Measurements from ENCODE around the gene C3orf70.

The C3orf70 gene

GRCh38 chr3:185152410-185153170, at the start of gene C3orf70:
Gene C3orf70 (minus strand): TSS chr3:185153060. CDS start chr3:185152823, 237 bp downstream.
- DNase-seq = peak; percentile 67

GRCh38 chr3:185200639-185201038, 47.8 kb upstream of the C3orf70 start:
- DNase-seq = no peak

GRCh38 chr3:185199671-185200070, 46.8 kb upstream of the C3orf70 start:
- DNase-seq = no peak

- no peak for DNase-seq
Measured at GRCh38 chr3:185199206-185199605, 46.3 kb upstream of the C3orf70 start.

GRCh38 chr3:185197068-185197467, 44.2 kb upstream of the C3orf70 start:
- DNase-seq = no peak

- no peak for DNase-seq
Measured at GRCh38 chr3:185195652-185196051, 42.8 kb upstream of the C3orf70 start.

GRCh38 chr3:185188816-185189215, 36.0 kb upstream of the C3orf70 start:
- peak; percentile 55 for DNase-seq

- no peak for DNase-seq
Measured at GRCh38 chr3:185187391-185187790, 34.5 kb upstream of the C3orf70 start.

GRCh38 chr3:185176750-185177359, 24.0 kb upstream of the C3orf70 start:
- peak; percentile 45 for DNase-seq

GRCh38 chr3:185175370-185175987, 22.6 kb upstream of the C3orf70 start:
- peak; percentile 89 for DNase-seq

- DNase-seq = no peak
Measured at GRCh38 chr3:185172086-185173049, 19.5 kb upstream of the C3orf70 start.

- DNase-seq = no peak
Measured at GRCh38 chr3:185164428-185165217, 11.8 kb upstream of the C3orf70 start.

GRCh38 chr3:185162634-185163033, 9.8 kb upstream of the C3orf70 start:
- no peak for DNase-seq

GRCh38 chr3:185161761-185162160, 8.9 kb upstream of the C3orf70 start:
- DNase-seq = no peak

GRCh38 chr3:185157347-185157746, 4.5 kb upstream of the C3orf70 start:
- no peak for DNase-seq

GRCh38 chr3:185155678-185156077, 2.8 kb upstream of the C3orf70 start:
- no peak for DNase-seq

- DNase-seq = no peak
Measured at GRCh38 chr3:185153861-185154629, 1.2 kb upstream of the C3orf70 start.

- DNase-seq = no peak
Measured at GRCh38 chr3:185153171-185153771, 411 bp upstream of the C3orf70 start.

- DNase-seq = no peak
Measured at GRCh38 chr3:185151964-185152409, 873 bp downstream of the C3orf70 start.

GRCh38 chr3:185151101-185151963, 1.5 kb downstream of the C3orf70 start:
- no peak for DNase-seq
